Activated CD4-positive, CD25-positive, alpha-beta regulatory T cell treated with anti-CD3 and anti-CD28 coated beads, Interleukin-2, amount 50 U/mL, for 24 hours (primary cell): Measurements from ENCODE around the gene LTBP2.

Experiments used
- ATAC-seq, 2 donors: fragments of 150-1000 bp; cut with Tn5 transposase; one replicate each; pipeline ENCODE4 v1.10.0; 2021; ENCODE audit warnings: mild to moderate bottlenecking in 1 of 2, moderate library complexity in 1 of 2

Gene LTBP2

GRCh38 chr14:74522740-74523139 is 89.3 kb downstream of the LTBP2 start:
- no peak for ATAC-seq

- ATAC-seq: no peak
These were observed 90.3 kb downstream of the LTBP2 start for GRCh38 chr14:74521756-74522155.

DNA sequence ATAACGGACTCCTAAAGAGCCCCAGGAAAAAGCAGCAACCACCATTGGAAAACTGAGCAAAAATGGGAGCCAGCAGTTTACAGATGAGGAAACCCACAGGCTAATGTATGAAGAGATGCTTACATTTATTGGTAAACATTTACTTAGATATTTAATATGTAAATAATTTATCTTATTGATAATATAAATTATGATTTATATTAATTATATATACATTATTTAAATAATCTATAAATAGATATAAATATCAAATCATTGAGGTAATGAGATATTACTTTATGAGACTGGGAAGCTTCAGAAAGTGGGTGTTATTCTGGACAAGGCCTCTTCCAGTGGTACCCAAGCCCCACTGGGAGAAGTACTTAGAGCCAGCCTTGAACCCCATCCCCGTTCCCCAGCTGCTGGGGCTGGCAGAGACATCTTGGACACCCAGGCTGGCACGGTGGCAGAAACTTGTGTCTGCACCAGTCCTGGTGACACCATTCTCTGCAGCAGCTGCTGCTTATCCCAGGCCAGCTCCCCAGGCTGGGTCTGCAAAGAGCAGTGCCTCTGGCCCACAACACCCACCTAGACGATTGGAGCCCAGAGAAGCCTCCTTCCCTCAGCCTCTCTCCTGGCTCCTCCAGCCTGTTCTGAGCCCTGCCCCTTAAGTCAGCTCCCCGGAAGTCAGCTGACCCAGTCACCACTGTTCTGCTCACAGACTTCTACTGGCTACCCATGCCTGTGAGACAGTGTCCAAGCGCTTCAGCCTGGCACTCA is 92.5 kb downstream of the LTBP2 start:
- no peak for ATAC-seq

- no peak for ATAC-seq
These were observed 93.8 kb downstream of the LTBP2 start for GRCh38 chr14:74518221-74518620.

GRCh38 chr14:74517731-74518130 is 94.3 kb downstream of the LTBP2 start:
- no peak for ATAC-seq

GRCh38 chr14:74516451-74517160 is 95.4 kb downstream of the LTBP2 start:
- no peak for ATAC-seq

- no peak for ATAC-seq
These were observed 96.1 kb downstream of the LTBP2 start for GRCh38 chr14:74515891-74516412.

DNA sequence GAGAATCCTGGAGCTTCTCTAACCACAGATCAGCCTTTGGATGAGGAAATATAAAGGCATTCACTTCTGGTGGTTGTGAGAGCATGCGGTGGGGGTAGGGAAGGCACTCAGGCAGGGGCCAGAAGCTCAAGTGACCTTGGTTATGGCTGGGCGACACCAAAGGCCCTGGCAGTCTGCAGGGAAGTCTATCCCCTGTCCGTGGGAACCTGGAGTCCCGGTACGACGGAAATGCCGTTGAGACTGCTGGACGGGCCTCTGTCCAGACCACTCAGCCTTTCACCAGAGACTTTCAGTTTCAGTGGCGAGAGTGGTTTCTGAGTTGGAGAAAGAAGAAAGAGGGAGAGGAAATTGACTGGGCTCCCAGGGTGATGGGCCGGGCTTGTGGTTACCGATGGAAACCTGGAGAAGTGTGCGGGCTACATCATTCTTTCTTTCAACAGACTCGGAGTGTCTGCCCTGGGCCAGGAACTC is 97.5 kb downstream of the LTBP2 start:
- ATAC-seq: no peak

GRCh38 chr14:74511966-74512830 is 99.8 kb downstream of the LTBP2 start:
- no peak for ATAC-seq

DNA sequence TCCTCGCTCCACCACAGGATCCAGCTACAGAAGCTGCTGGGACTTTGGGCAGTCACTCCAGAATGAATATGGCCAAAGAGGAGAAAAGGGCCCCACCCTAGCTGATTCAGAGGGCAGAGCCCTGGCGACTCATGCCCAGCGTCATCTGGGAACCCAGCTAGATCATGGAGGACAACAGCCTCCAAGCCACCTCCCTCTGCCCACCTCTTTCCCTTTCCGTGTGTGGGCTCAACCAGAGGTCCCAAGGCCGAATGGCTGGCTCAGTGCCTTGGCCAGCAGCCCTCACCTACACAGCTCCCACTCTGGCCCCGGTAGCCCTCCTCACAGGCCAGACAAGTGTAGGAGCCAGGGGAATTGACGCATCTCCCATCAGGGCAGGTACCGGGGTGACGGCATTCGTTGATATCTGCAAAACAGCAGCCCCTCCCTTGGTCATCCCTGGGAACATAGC is 101.1 kb downstream of the LTBP2 start:
- ATAC-seq: no peak

- ATAC-seq: no peak
These were observed 101.7 kb downstream of the LTBP2 start for GRCh38 chr14:74510223-74510931.

- no peak for ATAC-seq
These were observed 102.3 kb downstream of the LTBP2 start for GRCh38 chr14:74509587-74510222.

- no peak for ATAC-seq
These were observed 103.1 kb downstream of the LTBP2 start for GRCh38 chr14:74508844-74509428.

GRCh38 chr14:74508292-74508731 is 103.7 kb downstream of the LTBP2 start:
- no peak for ATAC-seq

DNA sequence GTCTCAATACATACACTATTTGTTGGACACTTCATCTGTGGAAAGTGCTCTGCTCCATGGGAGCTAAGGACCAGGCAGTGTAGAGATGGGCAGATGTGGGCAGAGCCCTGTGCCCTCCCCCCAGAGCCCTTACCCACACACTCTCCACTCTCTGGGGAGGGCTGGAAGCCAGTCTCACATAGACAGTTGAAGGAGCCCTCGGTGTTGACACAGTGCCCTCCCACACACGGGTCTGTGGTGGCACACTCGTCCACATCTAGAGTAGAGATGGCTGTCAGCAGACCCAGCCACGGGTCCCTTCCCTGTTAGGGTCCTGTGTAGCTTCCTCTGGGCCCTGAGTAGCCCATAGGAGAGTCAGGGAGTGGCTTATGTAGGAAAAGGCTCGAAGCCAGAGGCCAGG is 104.2 kb downstream of the LTBP2 start:
- ATAC-seq: no peak

DNA sequence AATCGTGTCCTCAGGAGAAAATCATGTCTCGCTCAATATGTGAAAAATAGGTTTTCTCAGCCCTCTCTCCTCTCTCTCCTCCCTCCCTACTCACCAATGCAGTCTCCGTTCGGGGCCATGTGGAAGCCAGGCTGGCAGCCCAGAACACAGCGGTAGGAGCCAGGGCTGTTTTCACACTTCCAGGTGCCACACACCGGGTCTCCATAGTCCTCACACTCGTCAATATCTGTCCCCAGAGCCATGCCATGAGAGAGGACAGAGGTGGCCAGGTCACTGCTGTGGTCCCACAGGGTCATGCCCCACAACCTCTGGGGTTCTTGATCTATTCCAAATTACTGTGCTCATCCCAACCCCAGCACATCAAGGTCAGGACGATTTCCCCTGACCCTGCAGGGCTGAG is 105.0 kb downstream of the LTBP2 start:
- ATAC-seq: no peak

- ATAC-seq: no peak
These were observed 105.6 kb downstream of the LTBP2 start for GRCh38 chr14:74506411-74506851.

GRCh38 chr14:74505831-74506230 is 106.2 kb downstream of the LTBP2 start:
- ATAC-seq: no peak

GRCh38 chr14:74504874-74505720 is 106.9 kb downstream of the LTBP2 start:
- no peak for ATAC-seq

DNA sequence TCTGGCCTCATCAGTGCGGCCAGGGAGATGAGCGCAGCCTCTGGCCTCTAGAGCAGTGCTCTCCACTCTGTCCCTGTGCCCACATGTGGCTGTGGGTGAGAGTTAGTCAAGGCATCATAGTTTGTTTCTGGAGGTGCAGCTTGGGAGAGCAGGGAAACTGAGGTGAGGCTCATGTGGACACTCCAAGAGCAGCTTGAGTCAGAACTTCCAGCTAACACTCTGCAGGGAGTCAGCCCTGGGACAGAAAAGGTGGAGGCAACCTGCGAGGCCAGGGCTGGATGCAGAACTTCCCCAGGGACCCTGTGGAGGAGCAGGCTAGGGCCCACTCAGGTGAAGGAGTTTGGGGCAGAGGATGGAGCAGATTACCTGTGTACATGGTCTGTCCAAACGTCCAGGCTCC is 107.6 kb downstream of the LTBP2 start:
- no peak for ATAC-seq
